HUES64 (cell line): ENCODE results near the gene DDR1.
"Not testable (repeated sequence)": the region's sequence is repeated elsewhere in the genome, so short reads cannot be mapped to it uniquely, and the experiment has no call there.

Experiments used
- H3K27ac ChIP-seq: 2 replicates; pipeline ENCODE4 v1.7.0; 2013; ENCODE audit warnings: low read depth, low read length, inconsistent platforms
- H3K27me3 ChIP-seq: 2 replicates; pipeline ENCODE4 v1.6.1; 2013; ENCODE audit warnings: mild to moderate bottlenecking, low read length; ENCODE audit not compliant: insufficient read depth
- H3K36me3 ChIP-seq: 2 replicates; pipeline ENCODE4 v1.6.1; 2013; ENCODE audit warnings: mild to moderate bottlenecking, low read length; ENCODE audit not compliant: insufficient read depth
- H3K4me1 ChIP-seq: 2 replicates; pipeline ENCODE4 v1.6.1; 2013; ENCODE audit warnings: mild to moderate bottlenecking, low read length, moderate library complexity; ENCODE audit not compliant: insufficient read depth
- H3K4me3 ChIP-seq: 2 replicates; pipeline ENCODE4 v1.5.1; 2013; ENCODE audit warnings: mild to moderate bottlenecking, low read length, moderate library complexity
- H3K9ac ChIP-seq: 2 replicates; pipeline ENCODE4 v1.6.1; 2013; ENCODE audit warnings: mild to moderate bottlenecking, low read depth, low read length
- H3K9me3 ChIP-seq: 2 replicates; pipeline ENCODE4 v1.6.1; 2013; ENCODE audit warnings: low read depth, low read length; ENCODE audit not compliant: insufficient read depth
- WGBS: fragments of 150-250, 120-280 bp; methylation state at CpG from one replicate; pipeline ENCODE4 v1.1.7; 2013; ENCODE audit warnings: missing lambda C conversion rate; 5-methylcytosine and 5-hydroxymethylcytosine counted together

DDR1 gene

DNA sequence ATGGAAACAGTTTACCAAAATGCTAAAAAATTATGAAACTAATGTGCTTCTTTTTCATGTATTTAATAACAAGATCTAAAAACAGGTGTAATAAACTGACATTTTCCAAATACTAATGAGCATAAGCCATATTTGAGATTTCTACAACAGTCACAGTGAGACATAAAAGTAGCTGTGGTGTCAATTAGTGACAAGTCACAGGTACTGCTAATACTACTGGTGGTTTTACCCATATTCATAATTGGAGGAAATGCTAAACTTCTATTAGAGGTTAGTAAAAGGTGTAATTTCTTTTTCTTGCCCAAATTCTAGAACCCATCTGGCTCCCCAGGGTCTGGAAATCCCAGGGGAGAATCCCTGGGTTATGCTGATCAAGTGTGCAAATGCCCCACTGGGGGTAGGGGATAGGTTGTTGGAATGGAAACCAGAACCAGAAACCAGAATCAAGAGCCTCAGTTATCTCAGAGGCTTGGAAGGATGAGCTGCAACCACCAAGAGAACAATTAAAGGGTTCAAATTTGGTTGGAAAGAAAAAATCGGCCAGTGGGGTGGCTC, 16.6 kb downstream of the DDR1 start:
- H3K9me3 ChIP-seq, result no peaks in the 10 kb centered on the region
- H3K27ac ChIP-seq, result no peak overlapping the region
- H3K4me1 ChIP-seq, result no peaks in the 10 kb centered on the region
- H3K9ac ChIP-seq, result no peak overlapping the region
- 93% methylated on average over 1 of the region's 1 CpG for WGBS
- H3K27me3 ChIP-seq, result no peaks in the 10 kb centered on the region
- H3K4me3 ChIP-seq, result no peak overlapping the region
- H3K36me3 ChIP-seq, result peaks cover 42% of the 10 kb centered on the region

DNA sequence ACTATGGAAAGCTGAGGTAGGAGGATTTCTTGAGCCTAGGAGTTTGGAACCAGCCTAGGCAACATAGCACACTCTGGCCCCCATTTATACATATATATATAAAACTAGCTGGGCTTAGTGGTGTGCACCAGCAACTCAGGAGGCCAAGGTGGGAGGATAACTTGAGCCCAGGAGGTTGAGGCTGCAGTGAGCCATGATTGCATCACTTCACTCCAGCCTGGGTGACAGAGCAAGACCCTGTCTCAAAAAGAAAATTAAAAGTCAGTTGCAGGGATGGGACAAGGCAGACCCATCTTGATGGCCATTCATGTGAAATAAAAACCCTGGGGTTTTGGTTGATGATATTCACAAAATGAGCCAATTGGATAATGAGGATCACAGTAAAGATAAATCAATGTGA, 17.1 kb downstream of the DDR1 start:
- peaks cover 37% of the 10 kb centered on the region for H3K36me3 ChIP-seq
- no peaks in the 10 kb centered on the region for H3K9me3 ChIP-seq
- no peak overlapping the region for H3K27ac ChIP-seq
- no peak overlapping the region for H3K9ac ChIP-seq
- H3K4me1 ChIP-seq, result peaks cover 3% of the 10 kb centered on the region; the same call in 1 of the 2 replicates
- no peaks in the 10 kb centered on the region for H3K27me3 ChIP-seq
- H3K4me3 ChIP-seq, result no peak overlapping the region

DNA sequence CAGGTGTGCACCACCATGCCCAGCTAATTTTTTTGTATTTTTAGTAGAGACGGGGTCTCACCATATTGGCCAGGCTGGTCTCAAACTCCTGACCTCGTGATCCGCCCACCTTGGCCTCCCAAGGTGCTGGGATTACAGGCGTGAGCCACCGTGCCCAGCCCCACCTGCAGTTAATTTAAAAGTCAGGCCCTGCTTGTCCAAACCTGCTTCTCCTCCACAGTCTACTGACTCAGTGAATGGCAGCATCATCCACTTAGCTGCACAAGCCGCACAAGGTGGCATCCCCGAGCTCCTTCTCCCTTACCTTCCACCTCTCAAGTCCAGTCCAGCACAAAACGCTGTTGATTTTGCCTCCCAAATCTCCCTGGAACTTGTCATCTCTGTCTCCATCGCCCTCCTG, 17.9 kb downstream of the DDR1 start:
- H3K36me3 ChIP-seq, result peaks cover 30% of the 10 kb centered on the region
- WGBS, result 80% methylated on average over 9 of the region's 9 CpGs
- not testable (repeated sequence) for H3K4me1 ChIP-seq, H3K9ac ChIP-seq, H3K27me3 ChIP-seq, H3K27ac ChIP-seq, H3K9me3 ChIP-seq, H3K4me3 ChIP-seq

DNA sequence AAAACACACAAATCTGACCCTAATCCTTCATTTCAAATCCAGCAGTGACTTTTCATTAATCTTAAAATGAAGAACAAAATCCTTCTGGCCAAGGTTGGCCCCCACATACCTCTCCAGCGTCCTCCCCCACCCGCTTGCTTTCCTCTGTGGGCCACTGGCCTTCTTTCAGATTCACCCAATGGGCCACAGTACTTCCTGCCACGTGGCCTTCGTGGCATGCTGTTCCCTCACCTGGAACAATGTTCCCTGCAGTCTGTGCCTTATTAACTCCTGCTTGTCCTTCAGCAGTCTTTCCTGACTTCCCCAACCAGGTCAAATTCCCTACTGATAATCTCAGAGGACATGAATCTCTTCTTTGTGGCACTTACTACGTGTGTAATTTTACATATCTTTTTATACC, 18.4 kb downstream of the DDR1 start:
- Histone ChIP-seq H3K4me1 (peaks cover 3% of the 10 kb centered on the region; the same call in 1 of the 2 replicates), H3K27me3 (no peaks in the 10 kb centered on the region), H3K4me3 (no peak overlapping the region), H3K9me3 (no peaks in the 10 kb centered on the region), H3K9ac (no peak overlapping the region), H3K36me3 (peaks cover 25% of the 10 kb centered on the region), H3K27ac (no peak overlapping the region)
- 67% methylated on average over 5 of the region's 5 CpGs for WGBS

GRCh38 chr6:30903236-30903635, 18.9 kb downstream of the DDR1 start:
- peaks cover 3% of the 10 kb centered on the region; the same call in 1 of the 2 replicates for H3K4me1 ChIP-seq
- H3K4me3 ChIP-seq, result no peak overlapping the region
- H3K9ac ChIP-seq, result no peak overlapping the region
- no peaks in the 10 kb centered on the region for H3K9me3 ChIP-seq
- no peaks in the 10 kb centered on the region for H3K27me3 ChIP-seq
- 98% methylated on average over 3 of the region's 4 CpGs for WGBS
- H3K36me3 ChIP-seq, result peaks cover 20% of the 10 kb centered on the region
- H3K27ac ChIP-seq, result no peak overlapping the region

- not testable (repeated sequence) for H3K27me3 ChIP-seq, H3K4me1 ChIP-seq, H3K9me3 ChIP-seq, H3K27ac ChIP-seq
- peak overlapping the region; percentile 99 for H3K4me3 ChIP-seq
- WGBS, result 67% methylated on average over 16 of the region's 16 CpGs
- H3K9ac ChIP-seq, result peak overlapping the region; percentile 52
- H3K36me3 ChIP-seq, result peaks cover 31% of the 10 kb centered on the region
Observed at GRCh38 chr6:30907290-30907757, 23.0 kb downstream of the DDR1 start.

DNA sequence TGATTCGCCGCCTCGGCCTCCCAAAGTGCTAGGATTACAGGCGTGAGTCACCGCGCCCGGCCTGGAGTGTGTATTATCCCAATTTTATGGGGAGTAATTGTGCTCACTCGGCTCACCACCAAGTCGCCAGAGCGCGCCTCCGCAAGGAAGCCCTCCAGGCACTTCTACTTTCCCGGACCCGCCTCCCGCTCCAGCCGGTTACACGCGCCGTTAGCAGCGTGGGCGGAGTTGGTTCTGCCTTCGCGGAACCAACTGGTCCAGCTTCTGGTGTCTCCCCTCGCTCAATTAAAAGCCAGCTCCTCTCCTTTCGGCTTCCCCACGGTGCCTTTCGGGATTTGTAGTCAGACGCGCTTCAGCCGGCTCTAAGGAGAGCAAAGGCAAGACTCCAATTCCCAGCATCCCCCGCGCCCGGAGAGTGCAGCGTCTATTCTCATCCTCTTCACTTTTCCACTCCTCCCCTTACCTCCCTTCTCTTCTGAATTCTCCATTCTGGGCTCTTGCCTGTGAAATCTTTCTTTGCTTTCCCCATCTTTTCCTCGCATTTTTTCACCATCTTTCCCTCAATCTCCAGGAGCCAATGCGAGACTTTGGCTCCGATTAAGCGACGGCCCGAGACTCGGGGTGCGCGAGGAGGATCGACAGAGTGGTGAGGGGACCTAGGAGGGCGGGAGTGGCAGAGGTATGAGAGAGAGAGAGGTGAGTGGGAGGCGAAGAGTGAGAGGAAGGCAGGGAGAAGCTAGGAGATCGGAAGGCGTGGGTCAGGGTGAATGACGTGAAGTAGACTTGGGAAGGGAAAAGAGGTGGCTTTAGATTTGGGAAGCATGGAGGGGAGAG, 23.7 kb downstream of the DDR1 start, which contains the start of gene GTF2H4:
Gene GTF2H4 (plus strand): TSS at position 450 of the 834 bp plus-strand sequence.
- peak within 1 kb of the TSS; percentile 58; the same call in 1 of the 2 replicates for H3K27ac ChIP-seq
- H3K4me3 ChIP-seq, result peak within 1 kb of the TSS; percentile 99
- H3K9ac ChIP-seq, result peak within 1 kb of the TSS; percentile 85
- WGBS, result 2% methylated on average over 49 of the region's 49 CpGs
- H3K27me3 ChIP-seq, result no peaks in the 10 kb centered on the region
- H3K36me3 ChIP-seq, result peaks cover 37% of the 10 kb centered on the region
- peaks cover 9% of the 10 kb centered on the region; the same call in 1 of the 2 replicates for H3K4me1 ChIP-seq
- H3K9me3 ChIP-seq, result no peaks in the 10 kb centered on the region

GRCh38 chr6:30908700-30909099, 24.4 kb downstream of the DDR1 start:
- Histone ChIP-seq H3K36me3 (peaks cover 43% of the 10 kb centered on the region), H3K9me3 (no peaks in the 10 kb centered on the region), H3K27me3 (no peaks in the 10 kb centered on the region), H3K27ac (no peak overlapping the region), H3K4me3 (peak overlapping the region; percentile 99), H3K4me1 (peaks cover 13% of the 10 kb centered on the region), H3K9ac (peak overlapping the region; percentile 85)
- 54% methylated on average over 2 of the region's 2 CpGs for WGBS

- peaks cover 23% of the 10 kb centered on the region for H3K4me1 ChIP-seq
Observed at GRCh38 chr6:30910473-30910872, 26.2 kb downstream of the DDR1 start.

DNA sequence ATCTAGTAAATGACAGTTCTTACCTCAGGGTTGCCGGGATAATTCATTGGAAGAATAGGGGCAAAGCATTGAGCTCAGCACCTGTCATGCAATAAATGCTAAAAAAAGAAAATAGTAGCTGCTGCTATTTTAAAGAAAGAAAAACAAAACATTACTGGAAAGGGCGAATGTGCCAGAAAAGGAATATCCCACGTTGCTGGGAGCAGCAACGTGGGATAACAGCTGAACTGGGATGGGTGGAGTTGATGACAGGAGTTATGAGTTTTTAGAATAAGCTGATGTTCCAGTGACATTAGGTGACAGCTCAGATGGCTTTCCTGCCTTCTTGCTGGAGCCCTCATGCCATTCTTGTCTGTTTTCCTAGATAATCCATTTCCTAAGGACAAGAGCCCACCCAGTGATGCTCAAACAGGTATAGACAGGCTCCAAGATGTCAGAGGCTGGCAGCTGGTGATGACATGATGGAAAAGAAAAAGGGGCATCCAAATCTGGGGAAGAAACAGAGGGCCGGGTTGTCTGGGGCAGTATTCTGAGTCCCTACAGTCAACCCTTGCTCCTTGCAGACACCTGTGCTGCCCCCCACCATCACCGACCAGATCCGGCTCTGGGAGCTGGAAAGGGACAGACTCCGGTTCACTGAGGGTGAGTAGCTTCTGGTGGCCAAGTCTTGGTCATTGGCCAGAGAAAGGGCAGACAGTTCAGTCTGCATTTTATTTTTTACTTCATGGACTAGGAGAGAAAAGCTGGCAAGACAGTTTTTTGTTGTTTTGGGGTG, 28.6 kb downstream of the DDR1 start:
- no peaks in the 10 kb centered on the region for H3K9me3 ChIP-seq
- no peaks in the 10 kb centered on the region for H3K27me3 ChIP-seq
- no peak overlapping the region for H3K9ac ChIP-seq
- no peak overlapping the region; the same call in 1 of the 2 replicates for H3K27ac ChIP-seq
- 95% methylated on average over 8 of the region's 8 CpGs for WGBS
- H3K36me3 ChIP-seq, result peaks cover 57% of the 10 kb centered on the region
- H3K4me1 ChIP-seq, result peaks cover 20% of the 10 kb centered on the region; the same call in 1 of the 2 replicates
- peak overlapping the region; percentile 69; the same call in 1 of the 2 replicates for H3K4me3 ChIP-seq

More at GRCh38 chr6:30910473-30910872, 26.2 kb downstream of the DDR1 start:
- 97% methylated on average over 12 of the region's 12 CpGs for WGBS
- not testable (repeated sequence) for H3K9me3 ChIP-seq, H3K27ac ChIP-seq, H3K9ac ChIP-seq, H3K27me3 ChIP-seq, H3K4me3 ChIP-seq
- H3K36me3 ChIP-seq, result peaks cover 43% of the 10 kb centered on the region

GRCh38 chr6:30913721-30914075, 29.4 kb downstream of the DDR1 start:
- Histone ChIP-seq H3K27me3 (no peaks in the 10 kb centered on the region), H3K4me1 (peaks cover 19% of the 10 kb centered on the region; the same call in 1 of the 2 replicates), H3K9me3 (no peaks in the 10 kb centered on the region), H3K36me3 (peaks cover 63% of the 10 kb centered on the region), H3K4me3 (peak overlapping the region; percentile 69), H3K9ac (no peak overlapping the region), H3K27ac (peak overlapping the region; percentile 56; the same call in 1 of the 2 replicates)
- WGBS, result 15% methylated on average over 31 of the region's 31 CpGs
